ENCODE data around the gene NAT8L. TPM values are rescaled to one million over a fixed set of nuclear protein-coding genes. Genes with fewer than 3 reads are reported as not detected.
A peak's percentile ranks its signal among the peaks of the same experiment; 100 is the strongest.

Gene NAT8L
- total and polyA plus RNA-seq, 2 of the 13 experiments (the other 11 are each of a cell fraction or from before 2014, with no cell fraction given) = 2.2 to 3.3 TPM

DNA sequence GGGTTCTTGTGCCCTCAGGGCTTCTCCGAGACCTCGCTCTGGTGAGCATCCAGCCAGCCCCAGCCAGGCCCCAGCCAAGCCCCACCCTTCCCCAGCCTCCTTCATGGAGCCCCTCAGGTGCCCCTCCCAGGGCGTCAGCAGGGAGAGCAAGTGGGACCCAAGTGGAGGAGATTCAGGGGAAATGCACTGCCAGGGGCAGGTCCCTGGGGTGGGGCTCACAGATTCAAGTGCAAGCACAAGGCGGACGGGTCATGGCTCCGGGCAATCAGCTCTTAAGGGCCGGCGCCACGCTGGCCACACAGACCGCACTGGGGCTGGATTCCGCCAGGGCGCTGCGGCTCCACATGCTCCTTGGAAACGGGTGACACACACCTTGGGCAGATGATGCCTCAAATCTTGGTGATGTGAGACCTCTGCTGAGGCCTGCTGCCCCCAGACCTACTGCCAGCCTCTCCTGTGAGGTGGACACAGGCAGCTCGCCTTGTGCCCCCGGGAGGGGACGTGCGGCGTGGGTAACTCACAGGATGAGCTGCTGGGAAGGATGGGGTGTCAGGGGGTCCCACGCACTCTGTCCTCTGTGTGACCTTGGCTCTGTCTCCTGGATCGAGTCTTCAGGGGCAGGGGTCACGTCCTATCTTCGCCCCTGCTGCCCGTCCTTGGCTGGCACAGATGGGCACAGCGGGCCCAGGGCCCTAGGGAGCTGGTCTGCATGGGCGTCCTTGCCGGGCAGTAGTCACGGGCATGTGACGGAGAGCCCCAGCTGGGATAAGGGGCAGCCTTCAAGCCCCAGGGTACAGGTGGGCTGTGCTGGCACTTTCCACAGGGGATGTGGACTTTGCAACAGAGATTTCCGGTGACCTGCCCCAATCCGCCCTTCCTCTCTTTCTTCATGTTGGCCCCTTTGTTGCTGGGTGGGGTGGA, 17.1 kb downstream of the NAT8L start (continued):
- TF ChIP-seq, protein P1, sequence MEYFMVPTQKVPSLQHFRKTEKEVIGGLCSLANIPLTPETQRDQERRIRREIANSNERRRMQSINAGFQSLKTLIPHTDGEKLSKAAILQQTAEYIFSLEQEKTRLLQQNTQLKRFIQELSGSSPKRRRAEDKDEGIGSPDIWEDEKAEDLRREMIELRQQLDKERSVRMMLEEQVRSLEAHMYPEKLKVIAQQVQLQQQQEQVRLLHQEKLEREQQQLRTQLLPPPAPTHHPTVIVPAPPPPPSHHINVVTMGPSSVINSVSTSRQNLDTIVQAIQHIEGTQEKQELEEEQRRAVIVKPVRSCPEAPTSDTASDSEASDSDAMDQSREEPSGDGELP (IDR thresholded peaks at IDR 0.05; ENCODE audit: borderline replicate concordance, low read depth) = peak; percentile 66; the same call in 1 of the 2 replicates
- TF ChIP-seq RFXAP (CRISPR knock-in tag; IDR thresholded peaks at IDR 0.05; ENCODE audit: borderline replicate concordance) = no peak
- TF ChIP-seq, protein P2, sequence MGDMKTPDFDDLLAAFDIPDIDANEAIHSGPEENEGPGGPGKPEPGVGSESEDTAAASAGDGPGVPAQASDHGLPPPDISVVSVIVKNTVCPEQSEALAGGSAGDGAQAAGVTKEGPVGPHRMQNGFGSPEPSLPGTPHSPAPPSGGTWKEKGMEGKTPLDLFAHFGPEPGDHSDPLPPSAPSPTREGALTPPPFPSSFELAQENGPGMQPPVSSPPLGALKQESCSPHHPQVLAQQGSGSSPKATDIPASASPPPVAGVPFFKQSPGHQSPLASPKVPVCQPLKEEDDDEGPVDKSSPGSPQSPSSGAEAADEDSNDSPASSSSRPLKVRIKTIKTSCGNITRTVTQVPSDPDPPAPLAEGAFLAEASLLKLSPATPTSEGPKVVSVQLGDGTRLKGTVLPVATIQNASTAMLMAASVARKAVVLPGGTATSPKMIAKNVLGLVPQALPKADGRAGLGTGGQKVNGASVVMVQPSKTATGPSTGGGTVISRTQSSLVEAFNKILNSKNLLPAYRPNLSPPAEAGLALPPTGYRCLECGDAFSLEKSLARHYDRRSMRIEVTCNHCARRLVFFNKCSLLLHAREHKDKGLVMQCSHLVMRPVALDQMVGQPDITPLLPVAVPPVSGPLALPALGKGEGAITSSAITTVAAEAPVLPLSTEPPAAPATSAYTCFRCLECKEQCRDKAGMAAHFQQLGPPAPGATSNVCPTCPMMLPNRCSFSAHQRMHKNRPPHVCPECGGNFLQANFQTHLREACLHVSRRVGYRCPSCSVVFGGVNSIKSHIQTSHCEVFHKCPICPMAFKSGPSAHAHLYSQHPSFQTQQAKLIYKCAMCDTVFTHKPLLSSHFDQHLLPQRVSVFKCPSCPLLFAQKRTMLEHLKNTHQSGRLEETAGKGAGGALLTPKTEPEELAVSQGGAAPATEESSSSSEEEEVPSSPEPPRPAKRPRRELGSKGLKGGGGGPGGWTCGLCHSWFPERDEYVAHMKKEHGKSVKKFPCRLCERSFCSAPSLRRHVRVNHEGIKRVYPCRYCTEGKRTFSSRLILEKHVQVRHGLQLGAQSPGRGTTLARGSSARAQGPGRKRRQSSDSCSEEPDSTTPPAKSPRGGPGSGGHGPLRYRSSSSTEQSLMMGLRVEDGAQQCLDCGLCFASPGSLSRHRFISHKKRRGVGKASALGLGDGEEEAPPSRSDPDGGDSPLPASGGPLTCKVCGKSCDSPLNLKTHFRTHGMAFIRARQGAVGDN (CRISPR knock-in tag; IDR thresholded peaks at IDR 0.05) = peak; percentile 87
- TF ChIP-seq ZNF331 (CRISPR knock-in tag; IDR thresholded peaks at IDR 0.05) = 0 out of 2 replicates have a peak, but pooled peaks have one; percentile 12
- peak; percentile 75; the same call in 1 of the 2 replicates for TF ChIP-seq ZNF274 (CRISPR knock-in tag; IDR thresholded peaks at IDR 0.05)
- TF ChIP-seq HNRNPL (IDR thresholded peaks at IDR 0.05; ENCODE audit: low read depth, low read length) = peak; percentile 99
- TF ChIP-seq TRIM24 (CRISPR knock-in tag; IDR thresholded peaks at IDR 0.05) = peak; percentile 37; the same call in 1 of the 2 replicates
- TF ChIP-seq DMAP1 (CRISPR knock-in tag; IDR thresholded peaks at IDR 0.05) = peak; percentile 54; the same call in 1 of the 2 replicates
- TF ChIP-seq, protein P3, sequence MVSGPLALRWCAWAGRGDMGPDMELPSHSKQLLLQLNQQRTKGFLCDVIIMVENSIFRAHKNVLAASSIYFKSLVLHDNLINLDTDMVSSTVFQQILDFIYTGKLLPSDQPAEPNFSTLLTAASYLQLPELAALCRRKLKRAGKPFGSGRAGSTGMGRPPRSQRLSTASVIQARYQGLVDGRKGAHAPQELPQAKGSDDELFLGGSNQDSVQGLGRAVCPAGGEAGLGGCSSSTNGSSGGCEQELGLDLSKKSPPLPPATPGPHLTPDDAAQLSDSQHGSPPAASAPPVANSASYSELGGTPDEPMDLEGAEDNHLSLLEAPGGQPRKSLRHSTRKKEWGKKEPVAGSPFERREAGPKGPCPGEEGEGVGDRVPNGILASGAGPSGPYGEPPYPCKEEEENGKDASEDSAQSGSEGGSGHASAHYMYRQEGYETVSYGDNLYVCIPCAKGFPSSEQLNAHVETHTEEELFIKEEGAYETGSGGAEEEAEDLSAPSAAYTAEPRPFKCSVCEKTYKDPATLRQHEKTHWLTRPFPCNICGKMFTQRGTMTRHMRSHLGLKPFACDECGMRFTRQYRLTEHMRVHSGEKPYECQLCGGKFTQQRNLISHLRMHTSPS (CRISPR knock-in tag; IDR thresholded peaks at IDR 0.05; ENCODE audit: low read depth) = peak; percentile 91
- no peak for TF ChIP-seq ZNF264 (CRISPR knock-in tag; IDR thresholded peaks at IDR 0.05)
- 0 out of 2 replicates have a peak, but pooled peaks have one; percentile 15 for TF ChIP-seq ZNF563 (CRISPR knock-in tag; IDR thresholded peaks at IDR 0.05)
- TF ChIP-seq FOXK1 (CRISPR knock-in tag; IDR thresholded peaks at IDR 0.05; ENCODE audit: borderline replicate concordance, low read depth) = no peak
- TF ChIP-seq ZNF350 (CRISPR knock-in tag; IDR thresholded peaks at IDR 0.05; ENCODE audit: borderline replicate concordance, low read depth) = 0 out of 2 replicates have a peak, but pooled peaks have one; percentile 20
- TF ChIP-seq GABPA (IDR thresholded peaks at IDR 0.05; ENCODE audit: low read depth, low read length) = no peak
- peak; percentile 47 for TF ChIP-seq GABPA (CRISPR knock-in tag; IDR thresholded peaks at IDR 0.05; ENCODE audit: low read depth)
- TF ChIP-seq, protein P4, sequence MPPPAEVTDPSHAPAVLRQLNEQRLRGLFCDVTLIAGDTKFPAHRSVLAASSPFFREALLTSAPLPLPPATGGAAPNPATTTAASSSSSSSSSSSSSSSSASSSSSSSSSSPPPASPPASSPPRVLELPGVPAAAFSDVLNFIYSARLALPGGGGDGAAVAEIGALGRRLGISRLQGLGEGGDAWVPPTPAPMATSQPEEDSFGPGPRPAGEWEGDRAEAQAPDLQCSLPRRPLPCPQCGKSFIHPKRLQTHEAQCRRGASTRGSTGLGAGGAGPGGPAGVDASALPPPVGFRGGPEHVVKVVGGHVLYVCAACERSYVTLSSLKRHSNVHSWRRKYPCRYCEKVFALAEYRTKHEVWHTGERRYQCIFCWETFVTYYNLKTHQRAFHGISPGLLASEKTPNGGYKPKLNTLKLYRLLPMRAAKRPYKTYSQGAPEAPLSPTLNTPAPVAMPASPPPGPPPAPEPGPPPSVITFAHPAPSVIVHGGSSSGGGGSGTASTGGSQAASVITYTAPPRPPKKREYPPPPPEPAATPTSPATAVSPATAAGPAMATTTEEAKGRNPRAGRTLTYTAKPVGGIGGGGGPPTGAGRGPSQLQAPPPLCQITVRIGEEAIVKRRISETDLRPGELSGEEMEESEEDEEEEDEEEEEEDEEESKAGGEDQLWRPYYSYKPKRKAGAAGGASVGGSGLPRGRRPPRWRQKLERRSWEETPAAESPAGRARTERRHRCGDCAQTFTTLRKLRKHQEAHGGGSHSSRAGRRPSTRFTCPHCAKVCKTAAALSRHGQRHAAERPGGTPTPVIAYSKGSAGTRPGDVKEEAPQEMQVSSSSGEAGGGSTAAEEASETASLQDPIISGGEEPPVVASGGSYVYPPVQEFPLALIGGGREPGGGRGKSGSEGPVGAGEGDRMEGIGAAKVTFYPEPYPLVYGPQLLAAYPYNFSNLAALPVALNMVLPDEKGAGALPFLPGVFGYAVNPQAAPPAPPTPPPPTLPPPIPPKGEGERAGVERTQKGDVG (CRISPR knock-in tag; IDR thresholded peaks at IDR 0.05; ENCODE audit: borderline replicate concordance) = no peak
- TF ChIP-seq FOXM1 (CRISPR knock-in tag; IDR thresholded peaks at IDR 0.05) = no peak
- TF ChIP-seq TBX2 (CRISPR knock-in tag; IDR thresholded peaks at IDR 0.05; ENCODE audit: borderline replicate concordance) = no peak; the same call in 1 of the 2 replicates
- no peak for TF ChIP-seq ZNF484 (CRISPR knock-in tag; IDR thresholded peaks at IDR 0.05; ENCODE audit: borderline replicate concordance, low read depth)
